ENCODE data around the gene EGFL7.
"Not testable (repeated sequence)": the region's sequence is repeated elsewhere in the genome, so short reads cannot be mapped to it uniquely, and the experiment has no call there.

EGFL7 gene

DNA sequence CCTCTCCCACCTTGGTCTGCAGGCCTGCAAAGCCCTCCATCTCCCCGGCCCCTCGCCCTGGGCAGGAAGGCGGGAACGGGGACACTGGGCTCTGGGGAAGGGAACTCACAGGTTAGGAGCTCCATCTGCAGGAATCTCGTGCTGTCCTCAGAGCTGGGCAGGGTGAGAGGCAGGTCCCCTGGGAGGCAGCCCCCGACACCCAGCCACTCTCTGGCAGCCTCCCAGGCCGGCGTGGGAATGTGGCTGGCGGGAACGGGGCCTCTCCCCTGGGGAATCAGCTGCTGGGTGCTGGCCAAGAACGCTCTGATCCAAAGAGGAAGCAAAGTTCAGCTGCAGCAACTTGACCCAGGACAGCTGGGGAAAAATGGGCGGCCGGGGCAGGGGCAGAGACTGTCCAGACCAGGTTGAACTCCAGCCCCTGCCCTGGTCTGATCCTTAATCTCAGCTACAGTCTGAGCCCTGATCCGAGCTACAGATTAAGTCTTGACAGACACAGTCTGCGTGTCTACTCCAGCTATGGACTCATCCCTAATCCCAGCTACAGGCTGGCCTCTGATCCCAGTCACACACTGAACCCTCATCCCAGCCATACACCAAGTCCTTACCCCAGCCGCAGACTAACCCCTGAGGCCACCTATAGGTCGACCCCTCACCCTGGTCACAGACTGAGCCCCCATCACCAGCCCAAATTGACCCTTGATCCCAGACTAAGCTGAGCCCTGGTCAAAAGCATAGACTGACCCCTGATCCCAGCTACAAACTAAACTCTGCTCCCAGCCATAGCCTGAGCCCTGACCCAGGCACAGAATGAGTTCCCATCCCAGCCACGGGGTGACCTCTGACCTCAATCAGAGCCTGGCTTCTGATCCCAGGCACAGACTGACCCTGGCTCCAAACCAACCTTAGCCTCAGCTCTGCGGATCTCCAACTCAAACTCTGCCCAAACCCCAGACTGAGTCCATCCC lies 37.3 kb upstream of the EGFL7 start:
- no peak for DNase-seq

DNA sequence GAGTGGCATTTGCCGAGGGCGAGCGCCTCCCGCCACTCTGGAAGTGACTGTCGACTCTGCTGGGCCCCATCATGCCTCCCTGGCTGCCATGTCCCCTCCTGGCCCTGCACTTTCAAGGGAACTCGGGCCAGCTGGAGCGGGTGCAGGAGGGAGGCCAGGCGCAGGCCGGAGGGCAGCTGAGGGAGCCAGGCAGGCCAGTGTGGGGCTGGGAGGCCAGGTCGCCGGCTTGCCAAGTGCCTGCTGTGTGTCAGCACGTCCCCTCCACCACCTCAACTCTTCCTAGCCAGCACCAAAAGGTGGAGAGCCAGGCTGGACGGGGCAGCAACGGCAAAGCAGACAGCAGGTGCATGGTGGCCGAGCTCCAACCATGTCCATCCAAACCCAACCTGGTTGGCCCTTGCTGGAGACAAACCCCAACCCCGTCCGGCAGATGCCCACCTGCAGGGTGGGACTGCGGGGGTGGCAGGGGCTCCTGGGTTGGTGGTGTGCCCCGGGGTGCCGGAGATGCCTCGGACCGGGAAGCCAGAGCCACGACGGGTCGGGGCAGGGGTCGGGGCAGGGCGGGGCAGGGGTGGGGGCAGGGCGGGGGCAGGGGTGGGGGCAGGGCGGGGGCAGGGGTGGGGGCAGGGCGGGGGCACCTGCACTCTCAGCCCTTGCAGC lies 36.5 kb upstream of the EGFL7 start:
- DNase-seq, result no peak

DNA sequence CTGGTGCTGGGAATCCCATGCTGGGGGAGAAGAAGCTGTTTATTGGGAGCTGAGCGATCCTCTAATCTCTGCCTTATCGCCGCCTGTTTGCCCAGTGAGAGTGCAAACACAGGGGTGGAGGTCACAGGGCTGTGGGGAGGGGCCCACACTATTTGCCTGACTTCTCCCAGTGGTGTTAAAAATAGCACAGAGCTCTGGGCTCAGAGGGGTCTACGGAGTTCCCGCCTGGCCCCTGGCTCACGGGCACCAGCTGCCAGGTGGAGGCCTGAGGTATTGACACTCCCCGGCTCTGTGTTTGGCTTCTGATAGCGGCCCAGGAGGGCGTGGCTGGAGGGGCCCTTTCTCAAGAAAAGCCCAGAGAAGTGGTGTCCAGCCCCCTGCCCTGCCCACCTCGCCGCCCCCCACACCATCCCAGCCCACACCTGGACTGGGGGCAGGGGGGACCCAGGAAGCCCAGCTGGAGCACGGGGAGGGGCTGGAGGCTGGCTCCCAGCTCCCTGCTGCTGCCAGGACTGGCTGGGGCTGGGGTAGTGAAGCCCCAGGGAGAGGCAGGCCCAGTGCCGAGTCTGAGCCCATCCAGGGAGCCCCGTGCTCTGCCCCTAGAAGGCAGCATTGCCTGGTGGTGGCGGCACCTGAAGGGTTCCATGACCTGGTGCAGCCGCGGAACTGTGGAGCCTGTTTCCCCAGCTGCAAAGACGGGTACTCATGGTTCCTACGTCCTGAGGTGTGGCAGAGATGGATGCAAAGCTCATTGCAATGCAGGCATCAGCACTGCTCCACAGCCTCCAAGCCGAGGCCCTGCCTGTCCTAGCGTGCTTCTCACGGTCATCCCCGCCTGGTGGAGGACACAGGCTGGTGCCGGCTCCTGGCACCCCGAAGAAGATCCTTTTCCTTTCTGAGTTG lies 35.7 kb upstream of the EGFL7 start:
- DNase-seq, result peak; percentile 48

DNA sequence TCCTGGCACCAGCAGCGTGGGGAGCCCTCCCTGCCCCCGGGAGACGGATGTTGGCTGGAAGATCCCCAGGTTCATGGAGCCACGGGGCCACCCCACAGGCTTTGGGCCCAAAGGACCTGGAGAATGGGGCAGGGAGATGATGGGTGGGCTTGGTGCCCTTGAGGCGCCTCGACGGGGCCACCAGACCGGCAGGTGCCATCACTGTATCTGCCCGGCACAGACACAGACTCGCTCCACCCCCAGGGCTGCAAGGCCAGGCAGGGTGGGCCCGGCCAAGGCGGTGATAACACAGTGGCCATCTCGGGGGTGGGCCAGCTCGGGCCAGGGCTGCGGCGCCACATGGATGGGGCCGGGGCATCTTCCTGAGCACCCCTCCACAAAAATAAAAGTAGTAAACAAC lies 35.0 kb upstream of the EGFL7 start:
- no peak for DNase-seq

DNA sequence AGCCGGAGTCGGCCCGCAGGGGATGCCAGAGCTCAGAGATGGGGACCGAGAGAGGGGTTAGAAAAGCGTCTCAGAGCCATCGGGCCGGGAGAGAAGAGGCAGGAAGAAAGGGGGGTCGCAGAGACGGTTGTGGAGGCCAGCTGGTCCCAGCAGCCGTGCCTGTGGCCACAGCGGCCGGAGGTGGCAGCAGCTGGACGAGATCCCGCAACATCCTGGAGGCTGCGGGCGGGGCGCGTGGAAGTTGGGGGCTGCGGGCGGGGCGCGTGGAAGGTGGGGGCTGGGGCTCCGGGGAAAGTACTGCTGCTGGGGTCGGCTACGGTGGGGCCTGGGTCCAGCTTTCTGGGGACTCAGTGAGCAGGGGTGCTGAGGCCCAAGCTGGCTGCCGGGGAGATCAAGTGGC lies 34.4 kb upstream of the EGFL7 start:
- DNase-seq, result no peak

DNA sequence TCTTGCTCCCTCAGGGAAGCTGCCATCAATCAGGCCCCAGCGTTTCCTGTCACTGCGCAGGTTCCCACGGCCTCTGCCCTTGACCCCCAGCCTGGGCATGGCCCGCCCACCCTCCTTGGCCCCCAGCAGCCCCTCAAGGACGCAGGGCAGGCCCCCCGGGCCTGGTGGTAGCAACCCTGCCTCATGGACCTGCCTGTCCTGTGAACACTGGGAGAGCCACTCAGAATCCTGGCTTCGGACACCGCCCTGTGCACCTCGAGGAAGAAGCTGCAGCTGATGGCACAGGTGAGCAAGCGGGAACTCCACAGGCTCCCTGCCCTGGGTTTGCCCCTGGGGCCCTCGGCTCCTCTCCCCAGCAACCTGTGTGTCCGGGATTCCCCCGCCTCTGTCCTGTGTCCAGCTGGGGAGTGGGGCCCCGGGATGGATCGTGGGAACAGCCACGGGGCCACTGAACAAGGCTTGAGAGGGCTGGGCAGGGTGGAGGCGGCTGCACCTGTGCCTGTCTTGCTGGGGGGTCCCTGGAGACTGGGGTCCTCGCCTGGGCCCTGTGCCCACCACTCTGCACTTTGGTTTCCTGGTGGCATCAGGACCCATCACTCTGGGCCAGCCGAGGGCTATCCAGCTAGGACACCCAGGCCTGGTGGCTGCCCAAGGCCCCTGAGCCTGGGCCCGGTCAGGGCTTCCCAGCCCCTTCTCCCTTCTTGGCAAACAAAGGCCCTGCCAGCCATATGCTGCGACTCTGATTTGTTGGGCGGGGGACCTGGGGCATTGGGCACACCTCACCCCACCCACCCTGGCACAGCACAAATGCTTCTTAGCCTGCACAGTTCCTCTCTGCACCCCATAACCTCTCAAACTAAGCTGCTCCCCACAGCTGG lies 33.5 kb upstream of the EGFL7 start:
- DNase-seq, result no peak

DNA sequence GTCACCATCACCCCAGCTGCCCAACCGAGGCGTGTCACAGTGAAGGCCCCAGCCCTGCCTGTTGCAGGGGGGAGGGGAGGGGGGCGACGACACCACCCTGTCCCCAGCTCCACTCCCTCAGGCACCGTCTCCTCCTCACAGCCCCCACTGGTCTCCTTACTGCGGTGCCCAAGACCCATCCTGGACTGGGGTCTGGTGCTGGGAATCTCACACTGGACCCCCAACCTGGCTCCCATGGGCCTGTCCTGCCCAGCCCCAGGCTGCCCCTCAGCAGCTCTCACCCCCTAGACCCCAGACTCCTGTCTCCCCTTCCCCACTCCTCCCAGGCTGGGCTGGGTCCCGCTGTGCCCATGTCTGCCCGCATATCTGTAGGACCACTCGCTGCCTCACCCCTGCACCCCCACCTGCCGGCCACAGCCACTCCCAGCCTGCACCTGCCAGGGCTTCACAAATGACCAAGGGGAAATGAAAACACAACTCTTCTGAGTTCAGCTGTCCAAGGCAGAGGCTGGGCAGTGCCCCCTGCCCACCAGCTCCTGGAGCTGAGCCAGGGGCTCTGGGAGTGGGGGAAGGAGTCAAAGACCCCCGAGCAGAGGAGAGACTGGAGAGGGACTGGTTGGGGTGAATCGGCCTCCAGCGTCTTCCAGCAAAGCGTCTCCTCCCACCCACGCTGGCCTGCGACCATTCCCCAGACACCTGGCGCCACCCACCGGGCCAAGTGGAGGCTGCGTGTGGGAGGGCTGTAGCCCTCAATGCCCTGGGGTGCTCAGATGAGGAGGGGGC lies 32.6 kb upstream of the EGFL7 start:
- DNase-seq, result peak; percentile 79

DNA sequence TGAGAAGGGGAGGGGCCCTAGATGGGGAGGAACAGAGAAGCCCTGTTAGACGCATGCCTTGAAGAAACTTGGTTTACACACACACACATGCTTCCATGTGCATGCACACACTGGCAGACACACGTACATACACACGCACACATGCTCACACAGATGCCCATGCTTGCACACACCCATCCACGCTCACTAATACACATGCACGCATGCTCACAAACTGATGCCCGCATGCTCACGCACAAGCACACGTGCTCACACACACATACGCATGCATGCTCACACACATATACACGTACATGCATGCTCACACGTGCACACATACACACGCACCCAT lies 32.1 kb upstream of the EGFL7 start:
- DNase-seq, result no peak

DNA sequence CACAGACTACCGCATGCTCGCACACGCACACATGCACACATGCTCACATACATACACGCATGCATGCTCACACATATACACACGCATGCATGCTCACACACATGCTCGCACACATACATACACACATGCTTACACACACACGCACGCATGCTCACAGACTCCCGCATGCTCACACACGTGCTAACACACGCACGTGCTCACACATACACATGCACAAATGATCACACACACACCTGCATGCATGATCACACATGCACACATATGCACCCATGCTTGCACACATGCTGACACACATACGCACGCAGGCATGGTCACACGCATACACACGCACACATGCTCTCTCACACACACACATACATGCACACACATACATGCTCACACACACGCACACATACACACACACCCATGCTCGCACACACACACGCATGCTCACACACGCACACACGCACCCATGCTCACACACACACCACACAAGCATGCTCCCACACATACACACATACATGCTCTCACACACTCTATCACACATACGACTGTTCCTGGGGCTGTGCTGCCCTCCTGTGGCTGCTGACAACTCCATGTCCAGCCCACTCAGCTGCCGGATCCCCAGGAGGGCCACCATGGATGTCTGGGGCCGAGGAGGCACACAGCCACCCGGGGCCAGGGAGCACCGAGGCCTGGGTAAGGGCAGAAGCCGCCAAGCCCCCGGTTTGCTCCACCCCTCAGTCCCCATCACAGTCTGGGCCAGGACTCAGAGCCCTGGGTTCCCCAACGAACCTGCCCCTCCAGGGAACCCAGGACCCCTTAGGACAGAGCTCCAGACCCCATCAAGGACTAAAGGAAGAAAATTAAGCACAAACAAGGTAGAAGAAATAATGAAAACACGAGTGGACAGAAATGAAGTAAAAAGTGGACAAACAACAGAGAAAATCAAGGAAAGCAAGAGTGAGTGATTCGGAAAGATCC lies 31.4 kb upstream of the EGFL7 start:
- DNase-seq, result peak; percentile 86

DNA sequence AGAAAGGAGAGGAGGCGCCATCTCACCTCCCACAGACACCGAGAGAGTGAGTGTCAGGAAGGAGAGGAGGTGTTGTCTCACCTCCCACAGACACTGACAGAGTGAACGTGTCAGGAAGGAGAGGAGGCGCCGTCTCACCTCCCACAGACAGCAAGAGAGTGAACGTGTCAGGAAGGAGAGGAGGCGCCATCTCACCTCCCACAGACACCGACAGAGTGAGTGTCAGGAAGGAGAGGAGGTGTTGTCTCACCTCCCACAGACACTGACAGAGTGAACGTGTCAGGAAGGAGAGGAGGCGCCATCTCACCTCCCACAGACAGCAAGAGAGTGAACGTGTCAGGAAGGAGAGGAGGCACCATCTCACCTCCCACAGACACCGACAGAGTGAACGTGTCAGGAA lies 30.6 kb upstream of the EGFL7 start:
- DNase-seq, result not testable (repeated sequence)

DNA sequence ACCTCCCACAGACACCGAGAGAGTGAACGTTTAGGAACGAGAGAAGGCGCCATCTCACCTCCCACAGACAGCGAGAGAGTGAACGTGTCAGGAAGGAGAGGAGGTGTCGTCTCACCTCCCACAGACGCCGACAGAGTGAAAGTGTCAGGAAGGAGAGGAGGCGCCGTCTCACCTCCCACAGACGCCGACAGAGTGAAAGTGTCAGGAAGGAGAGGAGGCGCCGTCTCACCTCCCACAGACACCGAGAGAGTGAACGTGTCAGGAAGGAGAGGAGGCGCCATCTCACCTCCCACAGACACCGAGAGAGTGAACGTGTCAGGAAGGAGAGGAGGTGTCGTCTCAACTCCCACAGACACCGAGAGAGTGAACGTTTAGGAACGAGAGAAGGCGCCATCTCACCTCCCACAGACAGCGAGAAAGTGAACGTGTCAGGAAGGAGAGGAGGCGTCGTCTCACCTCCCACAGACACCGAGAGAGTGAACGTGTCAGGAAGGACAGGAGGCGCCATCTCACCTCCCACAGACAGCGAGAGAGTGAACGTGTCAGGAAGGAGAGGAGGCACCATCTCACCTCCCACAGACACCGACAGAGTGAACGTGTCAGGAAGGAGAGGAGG lies 30.1 kb upstream of the EGFL7 start:
- not testable (repeated sequence) for DNase-seq

DNA sequence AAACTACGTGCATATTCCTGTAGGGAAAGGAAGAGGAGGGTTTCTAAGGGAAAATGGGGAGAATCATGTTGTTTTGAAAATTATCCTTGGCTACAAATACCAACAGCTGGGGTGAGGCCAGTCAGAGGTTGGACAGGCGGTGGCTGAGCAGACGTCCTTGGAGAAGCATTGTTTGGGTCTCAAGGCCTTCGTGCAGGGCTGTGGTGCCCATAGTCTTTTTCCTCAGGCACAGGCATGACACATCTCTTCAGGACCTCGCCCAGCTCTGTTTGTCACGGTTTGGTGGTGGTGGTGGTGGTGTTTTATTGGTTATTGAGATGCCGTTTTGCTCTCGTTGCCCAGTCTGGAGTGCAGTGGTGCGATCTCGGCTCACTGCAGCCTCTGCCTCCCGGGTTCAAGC lies 27.8 kb upstream of the EGFL7 start:
- DNase-seq, result no peak

DNA sequence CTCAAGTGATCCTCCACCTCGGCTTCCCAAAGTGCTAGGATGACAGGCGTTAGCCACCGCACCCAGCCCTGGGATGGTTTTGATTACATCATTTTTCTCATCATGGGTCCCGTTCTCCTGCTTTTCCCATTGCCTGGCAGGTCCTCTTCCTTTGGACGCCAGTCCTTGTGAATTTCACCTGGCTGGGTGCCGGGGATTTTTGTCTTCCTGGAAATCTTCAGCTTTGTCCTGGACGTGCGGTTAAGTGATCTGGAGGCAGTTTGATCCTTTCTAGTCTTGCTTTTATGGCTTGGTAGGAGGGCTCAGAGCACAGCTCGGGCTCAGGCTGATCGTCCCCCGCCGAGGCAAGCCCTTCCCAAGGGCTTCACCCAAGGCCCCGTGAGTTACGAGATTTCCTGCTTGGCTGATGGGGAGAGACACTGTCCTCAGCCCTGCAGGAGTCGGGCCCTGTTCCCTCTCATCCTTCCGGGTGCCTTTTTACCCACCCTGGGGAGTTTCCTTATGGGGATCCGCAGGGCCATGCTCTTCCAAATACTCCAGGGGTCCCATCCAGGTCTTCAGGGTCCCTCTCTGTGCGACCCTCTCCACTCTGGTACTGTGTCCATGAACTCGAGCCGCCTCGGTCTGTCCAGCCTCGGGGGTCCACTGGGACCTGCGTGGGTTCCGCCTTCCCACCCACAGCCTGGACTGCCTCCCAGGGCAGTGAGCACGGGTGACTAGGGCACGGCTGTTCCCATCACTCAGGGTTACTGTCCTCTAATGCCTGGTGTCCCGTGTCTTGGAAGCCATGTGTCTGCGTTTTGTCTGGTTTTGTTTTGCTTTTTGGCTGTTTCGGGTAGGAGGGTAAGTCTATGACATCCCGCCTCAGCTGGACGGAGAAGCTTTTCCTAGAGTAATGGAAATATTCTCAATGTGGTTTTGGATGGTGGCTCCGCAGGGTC lies 22.3 kb upstream of the EGFL7 start:
- no peak for DNase-seq

DNA sequence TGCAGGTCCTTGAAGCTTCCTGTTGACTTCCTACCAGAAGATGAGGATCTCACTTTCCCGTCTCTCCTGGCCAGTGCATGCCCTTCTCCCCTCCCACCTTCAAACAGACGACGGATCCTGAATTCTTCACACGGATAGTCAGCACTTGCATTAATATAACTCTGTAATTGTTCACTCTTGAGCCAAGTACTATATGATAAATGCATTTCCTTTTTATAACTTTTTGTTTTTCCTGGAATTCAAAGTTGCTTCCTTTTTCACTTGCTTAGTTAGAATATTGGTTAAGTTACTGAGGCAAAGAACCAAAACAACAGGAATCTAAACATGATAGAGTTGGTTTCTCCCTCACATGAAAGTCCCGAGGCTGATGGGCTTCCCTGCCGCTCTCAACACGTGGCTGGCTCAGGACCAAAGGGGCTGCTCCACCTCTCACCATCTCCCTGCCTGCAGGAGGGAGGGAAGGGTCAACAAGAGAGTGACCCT lies 20.2 kb upstream of the EGFL7 start:
- DNase-seq, result no peak

DNA sequence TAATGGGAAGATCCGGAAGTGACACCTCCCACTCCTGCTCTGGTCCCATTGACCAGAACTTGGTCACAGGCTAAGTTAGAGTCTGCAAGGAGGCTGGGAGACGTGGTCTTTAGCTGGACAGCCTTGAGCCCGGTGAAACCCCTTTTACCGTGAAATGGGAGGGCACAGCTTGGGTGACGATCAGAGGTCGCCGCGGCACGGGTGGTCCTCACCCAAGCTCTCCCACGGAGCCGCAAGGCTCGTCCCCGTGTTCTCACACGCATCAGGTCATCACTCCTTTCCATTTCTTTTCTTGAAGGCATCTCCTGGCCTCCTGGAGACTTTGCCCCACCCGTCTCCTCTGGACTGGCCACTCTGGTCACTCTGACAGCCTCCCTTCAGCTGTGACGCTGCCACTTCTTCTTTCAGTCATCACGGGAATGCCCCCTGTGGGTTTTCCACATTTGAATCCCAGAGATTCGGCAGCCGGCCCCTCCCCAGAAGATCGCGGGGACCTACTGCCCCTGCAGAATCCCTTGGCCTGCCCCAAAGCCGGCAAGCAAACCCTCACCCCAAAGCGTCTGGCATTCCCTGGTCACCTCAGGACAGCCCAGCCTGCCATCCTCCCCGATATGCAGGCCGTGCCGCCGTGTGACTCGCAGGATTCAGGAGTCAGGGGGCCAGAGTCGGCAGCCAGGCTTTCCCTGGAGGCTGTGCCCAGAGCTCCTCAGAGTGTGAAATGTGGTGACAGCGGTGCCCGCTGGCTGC lies 18.9 kb upstream of the EGFL7 start:
- no peak for DNase-seq

DNA sequence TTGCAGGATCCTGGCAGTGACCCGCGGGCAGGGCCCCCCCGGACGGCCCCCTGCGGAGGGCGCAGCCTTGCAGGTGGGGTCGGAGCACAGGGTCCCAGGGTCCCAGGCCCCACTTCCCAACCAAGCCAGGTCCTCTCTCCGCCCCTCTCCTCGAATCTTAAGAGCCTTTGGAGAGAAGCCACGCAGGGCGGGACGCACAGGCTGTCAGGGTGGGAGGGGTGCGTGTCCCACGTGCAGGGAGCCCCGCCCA lies 18.4 kb upstream of the EGFL7 start:
- peak; percentile 94 for DNase-seq

DNA sequence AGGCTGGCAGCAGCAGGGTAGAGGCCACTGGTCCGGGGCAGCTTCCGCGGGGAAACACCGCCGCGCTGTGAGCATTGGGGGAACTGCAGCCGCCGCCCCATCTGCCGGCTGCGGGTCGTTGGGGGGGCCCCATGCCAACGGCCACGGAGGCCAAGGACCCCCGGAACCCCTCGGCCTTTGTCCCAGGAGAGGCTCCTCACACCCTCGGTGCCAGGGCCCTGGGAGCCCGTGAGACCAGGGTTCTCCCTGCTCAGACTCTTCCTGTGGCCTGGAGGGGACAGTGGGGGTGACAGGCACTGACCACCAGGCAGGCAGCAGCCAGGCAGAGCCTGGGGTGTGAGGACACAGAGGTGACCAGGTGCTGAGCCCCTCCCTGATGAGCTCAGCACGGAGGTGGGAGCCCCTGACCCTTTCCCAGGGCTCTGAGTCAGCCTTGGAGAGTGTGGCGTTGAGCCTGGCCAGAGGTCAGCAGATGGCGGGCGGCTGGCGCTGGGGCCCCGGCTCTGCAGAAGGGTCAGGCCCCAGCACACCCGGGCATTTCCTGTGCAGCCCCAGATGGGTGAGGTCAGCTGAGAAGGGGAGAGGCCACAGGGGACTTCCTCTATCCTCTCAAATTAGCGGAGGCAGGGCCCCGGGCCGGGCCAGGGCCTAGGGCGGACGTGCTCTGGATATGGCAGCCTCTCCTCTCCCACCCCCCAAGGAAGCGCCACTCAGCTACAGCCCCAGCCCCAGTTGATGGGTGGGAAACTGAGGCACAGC lies 17.9 kb upstream of the EGFL7 start:
- DNase-seq, result no peak
